Naive thymus-derived CD4-positive, alpha-beta T cell (primary cell): Measurements from ENCODE around the gene MTARC1. TPM values are rescaled to one million over a fixed set of nuclear protein-coding genes. Genes with fewer than 3 reads are reported as not detected.

ENCODE experiments used
- ATAC-seq: fragments of 150-1000 bp; cut with Tn5 transposase; 2 replicates; pipeline ENCODE4 v1.10.0; 2021; ENCODE audit warnings: mild to moderate bottlenecking, moderate library complexity
- CTCF ChIA-PET: fragments of 350-600 bp; sonication (Branson Sonifier 250); formaldehyde crosslinking; loops from one replicate; lab custom pipeline; 2021; ENCODE audit warnings: antibody characterized with exemption; lab: Charles Lee
- POLR2A ChIA-PET: fragments of 350-600 bp; sonication (Branson Sonifier 250); formaldehyde crosslinking; loops from one replicate; lab custom pipeline; 2021; ENCODE audit warnings: antibody characterized with exemption, inconsistent platforms; lab: Charles Lee
- DNase-seq, 9 donors: peaks; one replicate each; pipeline versions ENCODE4 v3.0.0 to v3.0.0-alpha.2; 2020 to 2022; ENCODE audit warnings: mixed read lengths in 1 of 9
- H3K27ac ChIP-seq: one replicate; pipeline ENCODE4 v1.7.0; 2013; ENCODE audit warnings: mild to moderate bottlenecking, low read depth, low read length, moderate library complexity
- H3K27me3 ChIP-seq, 2 donors: one replicate each; pipeline ENCODE4 v1.7.0; 2013; ENCODE audit warnings: low read length in 2 of 2, mild to moderate bottlenecking in 2 of 2, moderate library complexity in 2 of 2; ENCODE audit not compliant: control insufficient read depth in 2 of 2, insufficient read depth in 2 of 2
- H3K36me3 ChIP-seq, 3 experiments: 1 replicate in 2 of 3; 2 replicates in 1 of 3; pipeline ENCODE4 v1.7.0; 2013; ENCODE audit warnings: low read length in 3 of 3, mild to moderate bottlenecking in 3 of 3, moderate library complexity in 1 of 3; ENCODE audit not compliant: insufficient read depth in 3 of 3, control insufficient read depth in 2 of 3
- H3K4me1 ChIP-seq, 2 donors: one replicate each; pipeline ENCODE4 v1.7.0; 2013; ENCODE audit warnings: low read length in 2 of 2, mild to moderate bottlenecking in 2 of 2, moderate library complexity in 1 of 2; ENCODE audit not compliant: control insufficient read depth in 2 of 2, insufficient read depth in 2 of 2
- H3K4me3 ChIP-seq: 2 replicates; pipeline ENCODE4 v1.7.0; 2013; ENCODE audit warnings: mild to moderate bottlenecking, low read length
- H3K9me3 ChIP-seq, 3 experiments: 1 replicate in 2 of 3; 2 replicates in 1 of 3; pipeline ENCODE4 v1.7.0; 2013; ENCODE audit warnings: low read length in 3 of 3; ENCODE audit not compliant: control insufficient read depth in 2 of 3
- H3K27ac Mint-ChIP-seq, 9 donors: one replicate each; pipeline ENCODE4 v1.8.0; 2020 to 2022; ENCODE audit warnings: mixed read lengths in 9 of 9, mild to moderate bottlenecking in 8 of 9, moderate library complexity in 5 of 9, inconsistent platforms in 2 of 9
- H3K27me3 Mint-ChIP-seq, 5 donors: one replicate each; pipeline ENCODE4 v1.8.0; 2021 to 2022; ENCODE audit warnings: mixed read lengths in 5 of 5, mild to moderate bottlenecking in 1 of 5
- H3K36me3 Mint-ChIP-seq, 5 donors: one replicate each; pipeline ENCODE4 v1.8.0; 2020 to 2022; ENCODE audit warnings: mixed read lengths in 5 of 5, mild to moderate bottlenecking in 3 of 5, inconsistent platforms in 1 of 5
- H3K4me1 Mint-ChIP-seq, 7 donors: one replicate each; pipeline ENCODE4 v1.8.0; 2020 to 2022; ENCODE audit warnings: mixed read lengths in 7 of 7, mild to moderate bottlenecking in 3 of 7, inconsistent platforms in 1 of 7
- H3K4me3 Mint-ChIP-seq, 10 donors: one replicate each; pipeline ENCODE4 v1.8.0; 2020 to 2022; ENCODE audit warnings: mild to moderate bottlenecking in 10 of 10, mixed read lengths in 10 of 10, moderate library complexity in 6 of 10, inconsistent platforms in 2 of 10
- H3K9me3 Mint-ChIP-seq, 11 donors: one replicate each; pipeline ENCODE4 v1.8.0; 2020 to 2022; ENCODE audit warnings: mixed read lengths in 11 of 11, mild to moderate bottlenecking in 4 of 11, inconsistent platforms in 1 of 11, moderate library complexity in 1 of 11
- intact Hi-C, 2 donors: fragments of 100-400 bp; cut with micrococcal nuclease; formaldehyde crosslinking; loops; one replicate each; pipeline ENCODE4 v1.15.1; 2023
- polyA plus RNA-seq, 2 donors: library from polyadenylated mRNA; unstranded; fragments of 300-500 nt; fragmentation: Illumina TruSeq; gene quantifications; one replicate each; pipeline ENCODE4 v1.2.3, GENCODE V29; 2021
- total RNA-seq, 6 experiments: library from RNA in 5 of 6; stranded (reverse) in 5 of 6; gene quantifications; 1 replicate in 5 of 6; 2 replicates in 1 of 6; pipeline ENCODE4 v1.2.3 and lab custom pipeline; 2021 to 2026

The MTARC1 gene
- total and polyA plus RNA-seq, 7 experiments from 2014 or later, result 1.1 to 14.5 TPM; not detected in 5

DNA sequence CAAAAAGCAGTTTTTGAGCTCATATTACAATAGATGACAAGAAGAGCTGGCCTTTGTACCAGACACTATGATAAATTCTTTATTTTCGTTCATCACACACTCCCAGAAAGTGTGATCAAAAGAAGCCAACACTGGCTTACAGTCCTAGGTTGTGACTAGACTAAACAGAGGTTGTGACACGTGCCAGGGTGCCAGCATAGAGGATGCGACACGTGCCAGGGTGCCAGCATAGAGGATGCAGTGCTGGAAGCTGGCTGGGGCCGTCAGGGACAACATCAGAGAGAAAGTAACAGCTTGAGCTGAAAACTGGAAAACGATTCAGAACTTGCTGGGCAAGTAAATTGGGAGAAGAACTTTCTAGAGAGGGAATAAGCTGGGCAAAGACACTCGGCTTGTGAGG is 2.2 kb downstream of the MTARC1 start:
- Mint-ChIP-seq H3K36me3 (no peaks in the 10 kb centered on the region), H3K4me3 (no peak overlapping the region), H3K27ac (no peak overlapping the region), H3K4me1 (peaks cover 0 to 6% (median 0%) of the 10 kb centered on the region in 7 donors), H3K9me3 (peaks cover 0 to 2% (median 0%) of the 10 kb centered on the region in 11 donors), H3K27me3 (peaks cover 31 to 71% (median 37%) of the 10 kb centered on the region in 5 donors)
- CTCF ChIA-PET, result no interaction called here
- Histone ChIP-seq H3K4me1 (no peaks in the 10 kb centered on the region), H3K27ac (no peak overlapping the region), H3K27me3 (peaks cover 0 to 3% of the 10 kb centered on the region in 2 donors), H3K36me3 (no peaks in the 10 kb centered on the region), H3K9me3 (no peaks in the 10 kb centered on the region), H3K4me3 (no peak overlapping the region)
- POLR2A ChIA-PET, result no interaction called here
- DNase-seq, result no peak
- intact Hi-C loops, result no loop called here
- no peak for ATAC-seq

DNA sequence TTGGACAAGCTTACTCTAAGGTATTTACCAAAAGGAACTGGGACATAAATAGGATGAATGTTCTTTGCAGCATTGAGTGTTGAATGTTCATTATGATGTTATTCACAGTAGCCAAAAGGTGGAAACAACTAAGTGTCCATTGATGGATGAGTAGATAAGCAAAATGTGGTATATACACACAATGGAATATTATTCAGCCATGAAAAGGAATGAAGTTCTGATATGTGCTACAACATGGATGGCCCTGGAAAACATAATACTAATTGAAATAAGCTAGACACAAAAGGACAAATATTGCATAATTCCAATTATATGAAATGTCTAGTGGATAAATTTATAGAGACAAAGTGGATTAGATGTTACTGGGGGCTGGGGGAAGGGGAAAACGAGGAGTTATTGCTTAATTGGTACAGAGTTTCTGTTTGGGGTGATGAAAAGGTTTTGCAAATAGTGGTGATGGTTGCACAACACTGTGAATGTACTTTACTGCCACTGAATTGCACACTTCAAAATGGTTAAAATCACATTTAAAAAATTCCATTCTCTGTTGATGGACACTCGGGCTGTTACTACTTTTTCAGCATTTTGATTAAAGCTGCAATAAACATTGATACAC is 2.9 kb downstream of the MTARC1 start:
- Mint-ChIP-seq H3K27me3 (peaks cover 25 to 66% (median 30%) of the 10 kb centered on the region in 5 donors), H3K4me3 (no peak overlapping the region), H3K27ac (no peak overlapping the region), H3K9me3 (peaks cover 0 to 2% (median 0%) of the 10 kb centered on the region in 11 donors), H3K36me3 (no peaks in the 10 kb centered on the region), H3K4me1 (peaks cover 0 to 6% (median 0%) of the 10 kb centered on the region in 7 donors)
- no peak for DNase-seq
- no peak for ATAC-seq
- no peaks in the 10 kb centered on the region for H3K4me1 ChIP-seq
- peaks cover 0 to 3% of the 10 kb centered on the region in 2 donors for H3K27me3 ChIP-seq
- H3K36me3 ChIP-seq, result no peaks in the 10 kb centered on the region
- CTCF ChIA-PET, result interaction anchor here (1.3 kb wide), 1 partner anchor 20 kb away, joined by 4 read pairs; no protein-coding TSS in a partner anchor
- H3K27ac ChIP-seq, result no peak overlapping the region
- H3K4me3 ChIP-seq, result no peak overlapping the region
- POLR2A ChIA-PET, result no interaction called here
- H3K9me3 ChIP-seq, result no peaks in the 10 kb centered on the region
- intact Hi-C loops, result no loop called here

DNA sequence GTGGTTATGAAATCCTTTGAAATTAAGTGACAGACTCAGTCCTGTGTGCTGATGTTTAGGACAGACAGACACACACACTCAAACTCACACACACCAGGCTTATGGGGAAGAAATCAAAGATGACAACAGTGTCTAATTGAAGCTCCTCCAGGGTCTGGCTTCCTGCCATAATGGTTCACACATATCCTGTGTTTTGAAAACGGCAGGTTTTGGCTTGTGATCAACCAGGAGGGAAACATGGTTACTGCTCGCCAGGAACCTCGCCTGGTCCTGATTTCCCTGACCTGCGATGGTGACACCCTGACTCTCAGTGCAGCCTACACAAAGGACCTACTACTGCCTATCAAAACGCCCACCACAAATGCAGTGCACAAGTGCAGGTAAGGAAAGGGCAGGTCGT is 4.6 kb downstream of the MTARC1 start:
- H3K27ac ChIP-seq, result no peak overlapping the region
- H3K4me3 ChIP-seq, result no peak overlapping the region
- H3K4me1 ChIP-seq, result no peaks in the 10 kb centered on the region
- H3K36me3 ChIP-seq, result no peaks in the 10 kb centered on the region
- Mint-ChIP-seq H3K4me1 (peaks cover 0 to 5% (median 0%) of the 10 kb centered on the region in 7 donors), H3K36me3 (no peaks in the 10 kb centered on the region), H3K27ac (no peak overlapping the region), H3K9me3 (no peaks in the 10 kb centered on the region), H3K27me3 (peaks cover 11 to 49% (median 16%) of the 10 kb centered on the region in 5 donors), H3K4me3 (no peak overlapping the region)
- H3K27me3 ChIP-seq, result no peaks in the 10 kb centered on the region
- ChIA-PET POLR2A (no interaction called here), CTCF (no interaction called here)
- no peaks in the 10 kb centered on the region for H3K9me3 ChIP-seq
- intact Hi-C loops, result no loop called here
- no peak for DNase-seq
- no peak for ATAC-seq

DNA sequence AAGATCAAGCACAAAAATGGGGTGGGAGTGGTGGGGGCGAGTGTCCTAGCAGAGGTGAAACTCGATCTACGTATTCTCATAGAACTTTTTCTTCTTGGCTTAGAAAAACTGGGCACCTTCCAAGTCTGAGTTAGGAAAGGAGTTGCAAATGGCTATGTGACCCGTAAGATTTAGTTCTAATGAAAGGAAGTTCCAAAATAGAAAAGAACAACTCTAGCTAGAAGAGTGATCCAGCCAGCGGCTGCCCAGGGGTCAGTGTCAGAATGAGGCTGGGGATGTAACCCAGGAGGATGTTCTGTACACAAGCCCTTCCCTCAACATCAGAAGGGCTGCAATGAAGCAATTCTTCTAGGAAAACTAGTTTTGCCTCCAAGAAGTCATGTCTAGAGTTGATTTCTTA is 5.2 kb downstream of the MTARC1 start:
- Histone ChIP-seq H3K27ac (no peak overlapping the region), H3K4me1 (no peaks in the 10 kb centered on the region), H3K9me3 (no peaks in the 10 kb centered on the region), H3K27me3 (no peaks in the 10 kb centered on the region), H3K36me3 (no peaks in the 10 kb centered on the region), H3K4me3 (no peak overlapping the region)
- no peak for DNase-seq
- peaks cover 0 to 5% (median 0%) of the 10 kb centered on the region in 7 donors for H3K4me1 Mint-ChIP-seq
- ChIA-PET POLR2A (no interaction called here), CTCF (no interaction called here)
- intact Hi-C loops, result no loop called here
- no peaks in the 10 kb centered on the region for H3K36me3 Mint-ChIP-seq
- H3K9me3 Mint-ChIP-seq, result no peaks in the 10 kb centered on the region
- H3K4me3 Mint-ChIP-seq, result no peak overlapping the region
- peaks cover 11 to 48% (median 16%) of the 10 kb centered on the region in 5 donors for H3K27me3 Mint-ChIP-seq
- ATAC-seq, result no peak
- H3K27ac Mint-ChIP-seq, result no peak overlapping the region

DNA sequence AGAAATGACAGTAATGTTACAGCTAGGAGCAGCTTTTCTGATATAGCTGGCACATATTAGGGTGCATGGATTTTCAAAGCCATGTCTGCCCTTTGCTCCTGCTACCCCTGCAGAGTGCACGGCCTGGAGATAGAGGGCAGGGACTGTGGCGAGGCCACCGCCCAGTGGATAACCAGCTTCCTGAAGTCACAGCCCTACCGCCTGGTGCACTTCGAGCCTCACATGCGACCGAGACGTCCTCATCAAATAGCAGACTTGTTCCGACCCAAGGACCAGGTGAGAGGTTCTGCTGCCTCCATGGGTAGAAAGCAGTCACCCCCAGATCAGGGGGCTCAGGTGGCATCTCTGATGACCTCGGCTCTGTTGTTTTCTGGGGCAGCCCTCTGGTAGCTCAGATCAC is 9.8 kb downstream of the MTARC1 start:
- ChIA-PET POLR2A (no interaction called here), CTCF (no interaction called here)
- Mint-ChIP-seq H3K9me3 (no peaks in the 10 kb centered on the region), H3K4me1 (peaks cover 0 to 2% (median 0%) of the 10 kb centered on the region in 7 donors), H3K36me3 (no peaks in the 10 kb centered on the region), H3K4me3 (no peak overlapping the region), H3K27ac (no peak overlapping the region), H3K27me3 (peaks cover 4 to 10% (median 6%) of the 10 kb centered on the region in 5 donors)
- no peaks in the 10 kb centered on the region for H3K36me3 ChIP-seq
- ATAC-seq, result no peak
- DNase-seq, result no peak
- H3K27ac ChIP-seq, result no peak overlapping the region
- H3K9me3 ChIP-seq, result no peaks in the 10 kb centered on the region
- intact Hi-C loops, result no loop called here
- no peaks in the 10 kb centered on the region for H3K4me1 ChIP-seq
- H3K4me3 ChIP-seq, result no peak overlapping the region
- no peaks in the 10 kb centered on the region for H3K27me3 ChIP-seq

DNA sequence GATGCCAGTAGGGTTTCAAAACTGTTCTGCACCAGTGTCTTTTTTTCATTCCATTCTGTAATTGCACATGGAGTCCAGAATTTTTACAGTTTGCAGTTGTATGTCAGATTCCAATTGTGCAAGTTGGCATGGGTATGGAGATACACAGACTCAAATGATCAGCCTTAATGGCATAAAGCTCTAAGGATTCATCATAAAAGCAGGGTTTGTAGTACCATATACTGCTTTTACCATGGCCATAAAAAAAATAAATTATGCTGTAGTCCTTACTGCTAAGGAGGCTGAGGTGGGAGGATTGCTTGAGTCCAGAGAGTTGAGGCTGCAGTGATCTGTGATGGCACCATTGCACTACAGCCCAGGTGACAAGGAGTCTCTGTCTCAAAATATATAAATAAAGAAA is 10.3 kb downstream of the MTARC1 start:
- no peak for DNase-seq
- Histone ChIP-seq H3K4me1 (no peaks in the 10 kb centered on the region), H3K27me3 (no peaks in the 10 kb centered on the region), H3K4me3 (no peak overlapping the region), H3K36me3 (no peaks in the 10 kb centered on the region), H3K27ac (no peak overlapping the region), H3K9me3 (no peaks in the 10 kb centered on the region)
- no peak for ATAC-seq
- Mint-ChIP-seq H3K27me3 (peaks cover 0 to 10% (median 6%) of the 10 kb centered on the region in 5 donors), H3K4me3 (no peak overlapping the region), H3K4me1 (no peaks in the 10 kb centered on the region), H3K27ac (no peak overlapping the region), H3K36me3 (no peaks in the 10 kb centered on the region), H3K9me3 (no peaks in the 10 kb centered on the region)
- intact Hi-C loops, result no loop called here
- POLR2A ChIA-PET, result no interaction called here
- CTCF ChIA-PET, result no interaction called here

DNA sequence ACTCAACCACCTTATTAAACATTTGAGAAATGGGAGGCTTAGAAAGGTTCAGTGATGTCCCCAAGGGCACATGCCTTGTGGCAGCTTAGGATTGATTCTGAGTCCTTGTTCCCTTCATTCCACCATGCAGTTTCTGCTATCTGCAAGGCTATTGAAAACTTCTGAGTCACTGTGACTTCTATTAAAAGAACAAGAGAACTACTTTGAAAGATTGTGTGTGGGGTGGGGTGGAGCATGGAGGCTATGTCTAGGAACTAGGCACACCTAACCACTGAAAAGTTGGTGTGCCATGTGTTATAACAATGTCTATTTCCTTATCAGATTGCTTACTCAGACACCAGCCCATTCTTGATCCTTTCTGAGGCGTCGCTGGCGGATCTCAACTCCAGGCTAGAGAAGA is 10.8 kb downstream of the MTARC1 start:
- Histone ChIP-seq H3K9me3 (no peaks in the 10 kb centered on the region), H3K27me3 (no peaks in the 10 kb centered on the region), H3K4me3 (no peak overlapping the region), H3K36me3 (no peaks in the 10 kb centered on the region), H3K27ac (no peak overlapping the region), H3K4me1 (no peaks in the 10 kb centered on the region)
- H3K36me3 Mint-ChIP-seq, result no peaks in the 10 kb centered on the region
- H3K4me1 Mint-ChIP-seq, result no peaks in the 10 kb centered on the region
- ChIA-PET CTCF (no interaction called here), POLR2A (no interaction called here)
- DNase-seq (no peak), ATAC-seq (no peak)
- no peak overlapping the region for H3K27ac Mint-ChIP-seq
- H3K9me3 Mint-ChIP-seq, result no peaks in the 10 kb centered on the region
- peaks cover 0 to 10% (median 4%) of the 10 kb centered on the region in 5 donors for H3K27me3 Mint-ChIP-seq
- intact Hi-C loops, result no loop called here
- no peak overlapping the region for H3K4me3 Mint-ChIP-seq
